K562 (cell line): ENCODE measurements around the gene RARG.

Experiments used
- BACH1 ChIP-seq: fragments of 200-800 bp; sonication (Bioruptor generic); IDR thresholded peaks from 2 replicates; pipeline ENCODE4 v1.6.1; 2016; ENCODE audit warnings: missing genetic modification characterization, missing compliant biosample characterization
- MXI1 ChIP-seq: IDR thresholded peaks from 2 replicates; pipeline ENCODE4 v1.6.1; 2011; ENCODE audit warnings: low read depth, mild to moderate bottlenecking, improper control_type of control experiment, low read length
- TEAD1 ChIP-seq, 2 experiments: fragments of 450-650 bp in 1 of 2; sonication (generic) in 1 of 2; formaldehyde crosslinking; IDR thresholded peaks; 2 replicates each; pipeline versions ENCODE4 v1.4.0 to v1.8.0; 2020 to 2022; ENCODE audit warnings: mild to moderate bottlenecking in 2 of 2, missing genetic modification reagents in 1 of 2
- TEAD4 ChIP-seq, 2 experiments: sonication (generic) in 1 of 2; formaldehyde crosslinking in 1 of 2; IDR thresholded peaks; 2 replicates each; pipeline versions ENCODE4 v1.6.1 to v1.8.0; 2012 to 2022; ENCODE audit warnings: borderline replicate concordance in 1 of 2, inconsistent platforms in 1 of 2, low read length in 1 of 2, mild to moderate bottlenecking in 1 of 2, missing genetic modification reagents in 1 of 2
- ZBTB49 ChIP-seq: sonication (generic); formaldehyde crosslinking; IDR thresholded peaks from 2 replicates; pipeline ENCODE4 v1.8.0; 2022; ENCODE audit warnings: missing genetic modification reagents, mild to moderate bottlenecking, borderline replicate concordance
- TF ChIP-seq, protein P1 (sequence below): fragments of 450-650 bp; formaldehyde crosslinking; IDR thresholded peaks from 2 replicates; pipeline ENCODE4 v1.4.0; 2020; ENCODE audit warnings: mild to moderate bottlenecking, moderate library complexity
- TF ChIP-seq, protein P2 (sequence below): fragments of 450-650 bp; IDR thresholded peaks from 2 replicates; pipeline ENCODE4 v1.6.1; 2014; ENCODE audit warnings: low read depth, mild to moderate bottlenecking, moderate library complexity, borderline replicate concordance
- TF ChIP-seq, protein P3 (sequence below): fragments of 450-650 bp; IDR thresholded peaks from one replicate; pipeline ENCODE4 v1.6.1; 2018; ENCODE audit warnings: mild to moderate bottlenecking, moderate library complexity; ENCODE audit not compliant: partially characterized antibody
- TF ChIP-seq, protein P4 (sequence below), 3 experiments: IDR thresholded peaks in 2 of 3; conservative IDR thresholded peaks in 1 of 3; 2 replicates each; pipeline ENCODE4 v1.5.1; 2011 to 2012; ENCODE audit warnings: low read length in 3 of 3, mild to moderate bottlenecking in 3 of 3, control low read depth in 2 of 3, improper control_type of control experiment in 1 of 3, inconsistent platforms in 1 of 3, low read depth in 1 of 3, mixed read lengths in 1 of 3, moderate library complexity in 1 of 3; ENCODE audit not compliant: insufficient read depth in 2 of 3

DNA sequence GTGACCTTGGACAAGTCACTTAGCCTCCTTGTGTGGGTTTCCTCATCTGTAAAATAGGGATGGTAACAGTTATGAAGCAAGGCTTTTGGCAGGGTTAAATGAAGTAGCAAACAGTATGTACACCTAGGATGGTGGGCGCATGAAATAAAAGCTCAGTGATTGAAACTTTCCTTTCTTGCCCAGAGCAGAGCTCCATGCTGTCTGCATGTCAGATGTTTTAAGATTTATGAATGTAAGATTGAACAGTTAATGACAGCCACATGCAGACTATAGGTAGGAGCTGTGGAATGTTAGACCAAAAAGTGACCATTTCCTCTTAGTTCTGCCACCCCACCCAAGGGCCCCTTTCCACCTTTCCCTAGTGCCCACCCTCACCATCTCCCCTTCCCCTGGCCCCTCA is 37.0 kb downstream of the RARG start:
- TF ChIP-seq BACH1 (no peak), TEAD1 (CRISPR knock-in tag; IDR thresholded peaks at IDR 0.05) (no peak), ZBTB49 (CRISPR knock-in tag) (no peak), MXI1 (no peak), TEAD4 (IDR thresholded peaks at IDR 0.05; ENCODE audit: low read length) (no peak), TEAD4 (CRISPR knock-in tag; IDR thresholded peaks at IDR 0.05; ENCODE audit: borderline replicate concordance) (no peak)
- TF ChIP-seq, protein P1, sequence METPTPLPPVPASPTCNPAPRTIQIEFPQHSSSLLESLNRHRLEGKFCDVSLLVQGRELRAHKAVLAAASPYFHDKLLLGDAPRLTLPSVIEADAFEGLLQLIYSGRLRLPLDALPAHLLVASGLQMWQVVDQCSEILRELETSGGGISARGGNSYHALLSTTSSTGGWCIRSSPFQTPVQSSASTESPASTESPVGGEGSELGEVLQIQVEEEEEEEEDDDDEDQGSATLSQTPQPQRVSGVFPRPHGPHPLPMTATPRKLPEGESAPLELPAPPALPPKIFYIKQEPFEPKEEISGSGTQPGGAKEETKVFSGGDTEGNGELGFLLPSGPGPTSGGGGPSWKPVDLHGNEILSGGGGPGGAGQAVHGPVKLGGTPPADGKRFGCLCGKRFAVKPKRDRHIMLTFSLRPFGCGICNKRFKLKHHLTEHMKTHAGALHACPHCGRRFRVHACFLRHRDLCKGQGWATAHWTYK (CRISPR knock-in tag) = no peak
- TF ChIP-seq, protein P2, sequence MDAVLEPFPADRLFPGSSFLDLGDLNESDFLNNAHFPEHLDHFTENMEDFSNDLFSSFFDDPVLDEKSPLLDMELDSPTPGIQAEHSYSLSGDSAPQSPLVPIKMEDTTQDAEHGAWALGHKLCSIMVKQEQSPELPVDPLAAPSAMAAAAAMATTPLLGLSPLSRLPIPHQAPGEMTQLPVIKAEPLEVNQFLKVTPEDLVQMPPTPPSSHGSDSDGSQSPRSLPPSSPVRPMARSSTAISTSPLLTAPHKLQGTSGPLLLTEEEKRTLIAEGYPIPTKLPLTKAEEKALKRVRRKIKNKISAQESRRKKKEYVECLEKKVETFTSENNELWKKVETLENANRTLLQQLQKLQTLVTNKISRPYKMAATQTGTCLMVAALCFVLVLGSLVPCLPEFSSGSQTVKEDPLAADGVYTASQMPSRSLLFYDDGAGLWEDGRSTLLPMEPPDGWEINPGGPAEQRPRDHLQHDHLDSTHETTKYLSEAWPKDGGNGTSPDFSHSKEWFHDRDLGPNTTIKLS = no peak
- TF ChIP-seq, protein P3, sequence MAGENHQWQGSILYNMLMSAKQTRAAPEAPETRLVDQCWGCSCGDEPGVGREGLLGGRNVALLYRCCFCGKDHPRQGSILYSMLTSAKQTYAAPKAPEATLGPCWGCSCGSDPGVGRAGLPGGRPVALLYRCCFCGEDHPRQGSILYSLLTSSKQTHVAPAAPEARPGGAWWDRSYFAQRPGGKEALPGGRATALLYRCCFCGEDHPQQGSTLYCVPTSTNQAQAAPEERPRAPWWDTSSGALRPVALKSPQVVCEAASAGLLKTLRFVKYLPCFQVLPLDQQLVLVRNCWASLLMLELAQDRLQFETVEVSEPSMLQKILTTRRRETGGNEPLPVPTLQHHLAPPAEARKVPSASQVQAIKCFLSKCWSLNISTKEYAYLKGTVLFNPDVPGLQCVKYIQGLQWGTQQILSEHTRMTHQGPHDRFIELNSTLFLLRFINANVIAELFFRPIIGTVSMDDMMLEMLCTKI = no peak
- TF ChIP-seq, protein P4, sequence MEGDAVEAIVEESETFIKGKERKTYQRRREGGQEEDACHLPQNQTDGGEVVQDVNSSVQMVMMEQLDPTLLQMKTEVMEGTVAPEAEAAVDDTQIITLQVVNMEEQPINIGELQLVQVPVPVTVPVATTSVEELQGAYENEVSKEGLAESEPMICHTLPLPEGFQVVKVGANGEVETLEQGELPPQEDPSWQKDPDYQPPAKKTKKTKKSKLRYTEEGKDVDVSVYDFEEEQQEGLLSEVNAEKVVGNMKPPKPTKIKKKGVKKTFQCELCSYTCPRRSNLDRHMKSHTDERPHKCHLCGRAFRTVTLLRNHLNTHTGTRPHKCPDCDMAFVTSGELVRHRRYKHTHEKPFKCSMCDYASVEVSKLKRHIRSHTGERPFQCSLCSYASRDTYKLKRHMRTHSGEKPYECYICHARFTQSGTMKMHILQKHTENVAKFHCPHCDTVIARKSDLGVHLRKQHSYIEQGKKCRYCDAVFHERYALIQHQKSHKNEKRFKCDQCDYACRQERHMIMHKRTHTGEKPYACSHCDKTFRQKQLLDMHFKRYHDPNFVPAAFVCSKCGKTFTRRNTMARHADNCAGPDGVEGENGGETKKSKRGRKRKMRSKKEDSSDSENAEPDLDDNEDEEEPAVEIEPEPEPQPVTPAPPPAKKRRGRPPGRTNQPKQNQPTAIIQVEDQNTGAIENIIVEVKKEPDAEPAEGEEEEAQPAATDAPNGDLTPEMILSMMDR (IDR thresholded peaks at IDR 0.05 in 2 of 3, conservative IDR thresholded peaks at IDR 0.05 in 1 of 3; ENCODE audit: insufficient read depth in 2 of 3, low read depth in 1 of 3, low read length in 3 of 3) = no peak
